Mucosa of rectum (tissue), 2 donors: Measurements from ENCODE around the gene PTTG1IP.
"Not testable (repeated sequence)": the region's sequence is repeated elsewhere in the genome, so short reads cannot be mapped to it uniquely, and the experiment has no call there.

Experiments used
- H3K27ac ChIP-seq, 2 donors: one replicate each; pipeline ENCODE4 v1.7.0; 2013; ENCODE audit warnings: inconsistent platforms in 2 of 2, low read depth in 2 of 2, low read length in 2 of 2
- H3K27me3 ChIP-seq, 2 donors: one replicate each; pipeline ENCODE4 v1.7.0; 2013; ENCODE audit warnings: low read length in 2 of 2; ENCODE audit not compliant: control insufficient read depth in 2 of 2, insufficient read depth in 2 of 2
- H3K36me3 ChIP-seq, 2 donors: one replicate each; pipeline ENCODE4 v1.7.0; 2013; ENCODE audit warnings: low read length in 2 of 2; ENCODE audit not compliant: control insufficient read depth in 2 of 2, insufficient read depth in 2 of 2
- H3K4me1 ChIP-seq, 2 donors: one replicate each; pipeline ENCODE4 v1.7.0; 2013; ENCODE audit warnings: low read length in 2 of 2, mild to moderate bottlenecking in 1 of 2; ENCODE audit not compliant: control insufficient read depth in 2 of 2, insufficient read depth in 2 of 2
- H3K4me3 ChIP-seq, 2 donors: one replicate each; pipeline ENCODE4 v1.7.0; 2013; ENCODE audit warnings: low read length in 2 of 2
- H3K9ac ChIP-seq, 2 donors: one replicate each; pipeline ENCODE4 v1.7.0; 2013; ENCODE audit warnings: low read length in 2 of 2, low read depth in 1 of 2, mild to moderate bottlenecking in 1 of 2
- H3K9me3 ChIP-seq, 2 donors: one replicate each; pipeline ENCODE4 v1.7.0; 2013; ENCODE audit warnings: low read length in 2 of 2; ENCODE audit not compliant: control insufficient read depth in 2 of 2
- donor health status: healthy.
- donor health status: Normal muscosa, but diverticular disease.

The PTTG1IP gene

GRCh38 chr21:44916965-44917364 lies 43.5 kb upstream of the PTTG1IP start:
- peaks cover 6 to 14% of the 10 kb centered on the region in 2 donors for H3K4me1 ChIP-seq
- no peak overlapping the region for H3K4me3 ChIP-seq
- H3K9ac ChIP-seq: no peak overlapping the region
- no peaks in the 10 kb centered on the region for H3K36me3 ChIP-seq
- H3K27me3 ChIP-seq: peaks cover 0 to 4% of the 10 kb centered on the region in 2 donors
- no peaks in the 10 kb centered on the region for H3K9me3 ChIP-seq
- no peak overlapping the region for H3K27ac ChIP-seq

GRCh38 chr21:44914176-44914874 lies 40.8 kb upstream of the PTTG1IP start:
- Histone ChIP-seq H3K4me3 (peak overlapping the region in 1 of 2 donors; percentile 28), H3K36me3 (no peaks in the 10 kb centered on the region), H3K27ac (peak overlapping the region in 1 of 2 donors; percentile 56), H3K4me1 (peaks cover 20 to 28% of the 10 kb centered on the region in 2 donors), H3K9ac (no peak overlapping the region), H3K9me3 (no peaks in the 10 kb centered on the region), H3K27me3 (no peaks in the 10 kb centered on the region)

GRCh38 chr21:44913425-44914175 lies 40.1 kb upstream of the PTTG1IP start:
- Histone ChIP-seq H3K27me3 (peaks cover 0 to 2% of the 10 kb centered on the region in 2 donors), H3K9ac (no peak overlapping the region), H3K4me1 (peaks cover 20 to 31% of the 10 kb centered on the region in 2 donors), H3K36me3 (no peaks in the 10 kb centered on the region), H3K9me3 (no peaks in the 10 kb centered on the region), H3K27ac (peak overlapping the region in 1 of 2 donors; percentile 56), H3K4me3 (no peak overlapping the region)

- not testable (repeated sequence) for H3K36me3 ChIP-seq, H3K9me3 ChIP-seq, H3K27me3 ChIP-seq, H3K4me3 ChIP-seq
- peak overlapping the region; percentile 50 to 56 for H3K27ac ChIP-seq
- peak overlapping the region in 1 of 2 donors; percentile 14 for H3K9ac ChIP-seq
- peaks cover 20 to 33% of the 10 kb centered on the region in 2 donors for H3K4me1 ChIP-seq
Observed at GRCh38 chr21:44912506-44913412, 39.3 kb upstream of the PTTG1IP start.

GRCh38 chr21:44912158-44912473 lies 38.6 kb upstream of the PTTG1IP start:
- Histone ChIP-seq H3K27ac (peak overlapping the region; percentile 50 to 69), H3K4me1 (peaks cover 20 to 32% of the 10 kb centered on the region in 2 donors), H3K9ac (peak overlapping the region; percentile 14 to 33)

GRCh38 chr21:44911384-44912157 lies 38.1 kb upstream of the PTTG1IP start:
- H3K4me3 ChIP-seq: peak overlapping the region; percentile 19 to 38
- peaks cover 0 to 2% of the 10 kb centered on the region in 2 donors for H3K36me3 ChIP-seq
- peak overlapping the region; percentile 14 to 33 for H3K9ac ChIP-seq
- H3K27ac ChIP-seq: peak overlapping the region; percentile 50 to 69
- H3K9me3 ChIP-seq: no peaks in the 10 kb centered on the region
- peaks cover 20 to 30% of the 10 kb centered on the region in 2 donors for H3K4me1 ChIP-seq
- peaks cover 0 to 2% of the 10 kb centered on the region in 2 donors for H3K27me3 ChIP-seq

More at GRCh38 chr21:44912158-44912473, 38.6 kb upstream of the PTTG1IP start:
- Histone ChIP-seq H3K9me3 (no peaks in the 10 kb centered on the region), H3K4me3 (peak overlapping the region in 1 of 2 donors; percentile 34), H3K27me3 (peaks cover 0 to 2% of the 10 kb centered on the region in 2 donors), H3K36me3 (no peaks in the 10 kb centered on the region)

- Histone ChIP-seq H3K9ac (no peak overlapping the region), H3K36me3 (peaks cover 0 to 3% of the 10 kb centered on the region in 2 donors), H3K4me3 (peak overlapping the region in 1 of 2 donors; percentile 19), H3K4me1 (peaks cover 20 to 30% of the 10 kb centered on the region in 2 donors), H3K9me3 (no peaks in the 10 kb centered on the region), H3K27me3 (peaks cover 0 to 2% of the 10 kb centered on the region in 2 donors), H3K27ac (peak overlapping the region; percentile 14 to 69)
Observed at GRCh38 chr21:44911068-44911383, 37.5 kb upstream of the PTTG1IP start.

- H3K9ac ChIP-seq: no peak overlapping the region
- peaks cover 0 to 2% of the 10 kb centered on the region in 2 donors for H3K27me3 ChIP-seq
- peaks cover 20 to 30% of the 10 kb centered on the region in 2 donors for H3K4me1 ChIP-seq
- H3K9me3 ChIP-seq: no peaks in the 10 kb centered on the region
- H3K27ac ChIP-seq: no peak overlapping the region
- H3K36me3 ChIP-seq: peaks cover 0 to 3% of the 10 kb centered on the region in 2 donors
- no peak overlapping the region for H3K4me3 ChIP-seq
Observed at GRCh38 chr21:44910229-44911067, 37.0 kb upstream of the PTTG1IP start.

GRCh38 chr21:44909719-44910118 lies 36.2 kb upstream of the PTTG1IP start:
- Histone ChIP-seq H3K27me3 (peaks cover 0 to 2% of the 10 kb centered on the region in 2 donors), H3K4me1 (peaks cover 20 to 30% of the 10 kb centered on the region in 2 donors), H3K27ac (no peak overlapping the region), H3K9ac (no peak overlapping the region), H3K9me3 (no peaks in the 10 kb centered on the region), H3K36me3 (peaks cover 0 to 3% of the 10 kb centered on the region in 2 donors), H3K4me3 (no peak overlapping the region)
